Heart right ventricle (tissue), 16 donors: Measurements from ENCODE around the gene PTPRD. TPM values are rescaled to one million over a fixed set of nuclear protein-coding genes. Genes with fewer than 3 reads are reported as not detected.

Experiments used
- ATAC-seq, 8 donors: fragments of 200-7000 bp; cut with Tn5 transposase; one replicate each; pipeline ENCODE4 v1.9.1; 2020; ENCODE audit warnings: mild to moderate bottlenecking in 8 of 8, moderate library complexity in 8 of 8, moderate number of reproducible peaks in 1 of 8
- DNase-seq, 2 donors: peaks; one replicate each; pipeline ENCODE4 v3.0.0-alpha.2; 2020
- H3K27ac ChIP-seq, 10 donors: fragments of 200-600 bp; sonication (generic) in 2 of 10; one replicate each; pipeline versions ENCODE4 v1.5.0 to v1.8.0; 2020 to 2022; ENCODE audit warnings: mild to moderate bottlenecking in 3 of 10
- H3K27me3 ChIP-seq, 7 donors: fragments of 200-600 bp; one replicate each; pipeline ENCODE4 v1.8.0; 2021 to 2022; ENCODE audit warnings: mild to moderate bottlenecking in 2 of 7
- H3K36me3 ChIP-seq, 9 donors: fragments of 200-600 bp; sonication (generic) in 1 of 9; one replicate each; pipeline versions ENCODE4 v1.5.0 to v1.8.0; 2020 to 2022; ENCODE audit warnings: mild to moderate bottlenecking in 2 of 9
- H3K4me1 ChIP-seq, 9 donors: fragments of 200-600 bp; sonication (generic) in 1 of 9; one replicate each; pipeline versions ENCODE4 v1.5.0 to v1.8.0; 2020 to 2022; ENCODE audit warnings: mild to moderate bottlenecking in 4 of 9
- H3K4me3 ChIP-seq, 10 donors: fragments of 200-600 bp; sonication (generic) in 2 of 10; one replicate each; pipeline versions ENCODE4 v1.5.0 to v1.8.0; 2020 to 2022; ENCODE audit warnings: mild to moderate bottlenecking in 7 of 10, moderate library complexity in 2 of 10
- H3K9me3 ChIP-seq, 11 donors: fragments of 200-600 bp in 10 of 11; sonication (generic) in 2 of 11; one replicate each; pipeline versions ENCODE4 v1.5.0 to v1.8.0; 2013 to 2022; ENCODE audit warnings: mild to moderate bottlenecking in 2 of 11, control low read depth in 1 of 11, moderate library complexity in 1 of 11
- WGBS, 2 donors: extraction: QIAGEN DNeasy Blood & Tissue Kit; methylation state at CpG; one replicate each; pipeline ENCODE4 v1.1.7; 2013; ENCODE audit warnings: inconsistent platforms in 1 of 2; 5-methylcytosine and 5-hydroxymethylcytosine counted together
- intact Hi-C, 10 donors: fragments of 100-400 bp; cut with DNase I; formaldehyde crosslinking; loops; one replicate each; pipeline versions ENCODE4 v1.11.1 to v1.14.2; 2022
- polyA plus RNA-seq, 2 donors: library from polyadenylated mRNA; stranded (reverse); fragments of 200-250 nt; gene quantifications; one replicate each; pipeline ENCODE4 v1.2.3, GENCODE V29; 2013
- total RNA-seq, 10 donors: library from RNA; stranded (reverse); fragmentation: NEBNext Ultra II Directional in 3 of 10; extraction: Animal tissue kit (Norgen Biotek cat#: 25700) in 3 of 10; gene quantifications; one replicate each; pipeline versions ENCODE4 v1.2.1 to v1.2.4, GENCODE V29; 2021 to 2023
- TF ChIP-seq, protein P1 (sequence below), 9 donors: fragments of 200-600 bp; sonication (generic) in 2 of 9; IDR thresholded peaks; one replicate each; pipeline versions ENCODE4 v1.5.0 to v1.8.0; 2021 to 2022; ENCODE audit warnings: antibody characterized with exemption in 9 of 9, mild to moderate bottlenecking in 5 of 9, moderate library complexity in 1 of 9
- donor health status: Arrhythmogenic right ventricular cardiomyopathy.
- donor health status: ischemic (EF 13 %, LVEDD 7.1; RV severe dilation, severe dysfunction).
- donor health status: healthy with polysubstance abuse.
- donor health status: DM: no; HTN: yes; CAD: no.
- donor health status: DM: no; HTN: no; CAD: no.
- donor health status: ischemic (EF 25% LVEDD 6.9; RV normal size, moderate dysfunction).
- donor health status: ischemic (EF 25% LVEDD 5.7; RV mildly dilated, moderate dysfunction).
- donor health status: healthy.
- donor health status: DM: yes; HTN: yes; CAD: no.
- donor health status: Ischemic cardiomyopathy.
- donor health status: ischemic (EF 35%, LVEDD 5.7; RV mildly dilated, moderate dysfunction).
- donor health status: nonischemic (EF 11% LVEDD 7.7; RV severe dilation, severe dysfunction).
- donor health status: DM: yes; HTN: yes; CAD: no.
- donor health status: PGD.
- donor health status: ischemic (EF 29% LVEDD 5.4; RV normal size, mild dysfunction).
- donor health status: nonischemic (EF 23%, LVEDD 6.1; RV moderate dilation, normal function).

Gene PTPRD
- total and polyA plus RNA-seq, 12 donors, result 1.4 to 25.2 (median 13.0) TPM

DNA sequence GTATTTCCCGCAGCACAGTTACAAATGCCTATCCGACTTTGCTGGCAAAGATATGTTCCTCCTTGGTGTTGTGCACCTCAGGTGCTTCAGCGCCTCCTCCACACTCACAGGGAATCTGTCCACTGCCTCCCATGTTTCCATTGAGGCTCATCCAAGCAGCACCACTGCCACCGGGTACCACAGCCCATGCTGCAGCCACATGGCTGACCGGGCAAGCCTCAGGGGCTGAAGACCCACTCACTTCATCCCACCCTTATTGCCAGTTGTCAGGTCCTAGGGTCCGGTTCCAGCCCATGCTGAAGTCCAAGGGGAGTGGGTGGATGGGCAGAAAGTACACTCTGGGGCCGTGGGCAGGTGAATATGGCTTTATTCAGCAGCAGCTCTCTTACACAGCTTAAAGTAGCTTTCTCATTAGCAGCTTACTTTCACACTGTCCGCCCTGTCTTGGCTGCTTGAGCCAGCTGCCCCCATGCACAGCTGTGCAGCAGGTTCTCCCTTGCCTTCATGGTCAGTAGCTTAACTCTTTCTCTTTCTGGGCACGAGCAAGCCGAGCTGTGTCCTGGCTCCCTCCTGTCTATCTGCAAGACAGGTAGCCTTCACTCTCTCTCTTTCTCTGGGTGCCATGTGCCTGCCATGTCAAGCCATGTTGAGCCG lies 1052.3 kb downstream of the PTPRD start:
- ATAC-seq (no peak), DNase-seq (no peak)
- H3K27me3 ChIP-seq, result no peaks in the 10 kb centered on the region
- WGBS, 2 donors, result 80 to 89% methylated on average over 11 of the region's 11 CpGs
- no peak overlapping the region for H3K27ac ChIP-seq
- intact Hi-C loops, result loop anchor here in 1 of 10 donors (5.0 kb wide), 1 partner anchor 1218 kb away; no protein-coding TSS in a partner anchor
- H3K36me3 ChIP-seq, result no peaks in the 10 kb centered on the region
- H3K4me3 ChIP-seq, result no peak overlapping the region
- TF ChIP-seq, protein P1, sequence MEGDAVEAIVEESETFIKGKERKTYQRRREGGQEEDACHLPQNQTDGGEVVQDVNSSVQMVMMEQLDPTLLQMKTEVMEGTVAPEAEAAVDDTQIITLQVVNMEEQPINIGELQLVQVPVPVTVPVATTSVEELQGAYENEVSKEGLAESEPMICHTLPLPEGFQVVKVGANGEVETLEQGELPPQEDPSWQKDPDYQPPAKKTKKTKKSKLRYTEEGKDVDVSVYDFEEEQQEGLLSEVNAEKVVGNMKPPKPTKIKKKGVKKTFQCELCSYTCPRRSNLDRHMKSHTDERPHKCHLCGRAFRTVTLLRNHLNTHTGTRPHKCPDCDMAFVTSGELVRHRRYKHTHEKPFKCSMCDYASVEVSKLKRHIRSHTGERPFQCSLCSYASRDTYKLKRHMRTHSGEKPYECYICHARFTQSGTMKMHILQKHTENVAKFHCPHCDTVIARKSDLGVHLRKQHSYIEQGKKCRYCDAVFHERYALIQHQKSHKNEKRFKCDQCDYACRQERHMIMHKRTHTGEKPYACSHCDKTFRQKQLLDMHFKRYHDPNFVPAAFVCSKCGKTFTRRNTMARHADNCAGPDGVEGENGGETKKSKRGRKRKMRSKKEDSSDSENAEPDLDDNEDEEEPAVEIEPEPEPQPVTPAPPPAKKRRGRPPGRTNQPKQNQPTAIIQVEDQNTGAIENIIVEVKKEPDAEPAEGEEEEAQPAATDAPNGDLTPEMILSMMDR (IDR thresholded peaks at IDR 0.05), result no peak
- peaks cover 0 to 15% (median 0%) of the 10 kb centered on the region in 11 donors for H3K9me3 ChIP-seq
- H3K4me1 ChIP-seq, result no peaks in the 10 kb centered on the region

DNA sequence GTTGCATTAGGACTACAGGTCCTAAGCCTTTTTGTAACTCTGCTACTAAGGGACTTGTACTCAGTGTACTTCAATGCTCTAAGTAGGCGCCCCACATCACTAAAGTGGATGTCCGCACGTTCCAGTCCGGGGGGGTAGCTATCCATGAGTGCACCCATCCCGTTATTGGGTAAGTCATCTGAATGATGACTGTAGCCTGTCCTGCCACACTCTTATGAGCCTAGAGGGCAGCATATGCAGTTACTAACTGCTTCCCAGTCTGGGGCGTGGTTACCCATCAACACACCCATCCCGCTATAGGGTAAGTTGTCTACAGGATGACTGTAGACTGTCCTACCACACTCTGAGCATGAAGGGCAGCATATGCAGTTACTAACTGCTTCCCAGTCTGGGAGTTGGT lies 1053.9 kb downstream of the PTPRD start:
- TF ChIP-seq, protein P1 (IDR thresholded peaks at IDR 0.05), result no peak
- Histone ChIP-seq H3K9me3 (peaks cover 0 to 15% (median 0%) of the 10 kb centered on the region in 11 donors), H3K27me3 (no peaks in the 10 kb centered on the region), H3K36me3 (no peaks in the 10 kb centered on the region), H3K4me3 (no peak overlapping the region), H3K27ac (no peak overlapping the region), H3K4me1 (no peaks in the 10 kb centered on the region)
- 92% methylated on average over 7 of the region's 7 CpGs for WGBS, 2 donors
- intact Hi-C loops, result no loop called here
- DNase-seq (no peak), ATAC-seq (no peak)

DNA sequence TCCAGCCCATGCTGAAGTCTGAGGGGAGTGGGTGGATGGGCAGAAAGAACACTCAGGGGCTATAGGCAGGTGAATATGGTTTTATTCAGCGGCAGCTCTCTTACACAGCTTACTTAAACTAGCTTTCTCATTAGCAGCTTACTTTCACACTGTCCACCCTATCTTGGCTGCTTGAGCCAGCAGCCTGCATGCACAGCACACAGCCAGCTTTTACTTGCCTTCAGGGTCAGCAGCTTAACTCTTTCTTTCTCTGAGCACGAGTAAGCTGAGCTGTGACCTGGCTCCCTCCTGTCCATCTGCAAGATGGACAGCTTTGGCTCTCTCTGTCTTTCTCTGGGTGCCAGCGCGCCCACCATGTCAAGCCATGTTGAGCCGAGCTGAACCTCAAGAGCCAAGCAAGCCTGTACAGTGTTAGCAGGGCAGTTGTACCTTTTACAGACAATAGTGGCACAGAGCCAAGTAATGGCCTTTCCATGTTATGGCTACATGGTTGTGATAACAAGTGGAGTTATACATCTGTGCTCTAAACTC lies 1054.9 kb downstream of the PTPRD start:
- no peak for DNase-seq
- intact Hi-C loops, result no loop called here
- 66 to 71% methylated on average over 5 of the region's 5 CpGs for WGBS, 2 donors

DNA sequence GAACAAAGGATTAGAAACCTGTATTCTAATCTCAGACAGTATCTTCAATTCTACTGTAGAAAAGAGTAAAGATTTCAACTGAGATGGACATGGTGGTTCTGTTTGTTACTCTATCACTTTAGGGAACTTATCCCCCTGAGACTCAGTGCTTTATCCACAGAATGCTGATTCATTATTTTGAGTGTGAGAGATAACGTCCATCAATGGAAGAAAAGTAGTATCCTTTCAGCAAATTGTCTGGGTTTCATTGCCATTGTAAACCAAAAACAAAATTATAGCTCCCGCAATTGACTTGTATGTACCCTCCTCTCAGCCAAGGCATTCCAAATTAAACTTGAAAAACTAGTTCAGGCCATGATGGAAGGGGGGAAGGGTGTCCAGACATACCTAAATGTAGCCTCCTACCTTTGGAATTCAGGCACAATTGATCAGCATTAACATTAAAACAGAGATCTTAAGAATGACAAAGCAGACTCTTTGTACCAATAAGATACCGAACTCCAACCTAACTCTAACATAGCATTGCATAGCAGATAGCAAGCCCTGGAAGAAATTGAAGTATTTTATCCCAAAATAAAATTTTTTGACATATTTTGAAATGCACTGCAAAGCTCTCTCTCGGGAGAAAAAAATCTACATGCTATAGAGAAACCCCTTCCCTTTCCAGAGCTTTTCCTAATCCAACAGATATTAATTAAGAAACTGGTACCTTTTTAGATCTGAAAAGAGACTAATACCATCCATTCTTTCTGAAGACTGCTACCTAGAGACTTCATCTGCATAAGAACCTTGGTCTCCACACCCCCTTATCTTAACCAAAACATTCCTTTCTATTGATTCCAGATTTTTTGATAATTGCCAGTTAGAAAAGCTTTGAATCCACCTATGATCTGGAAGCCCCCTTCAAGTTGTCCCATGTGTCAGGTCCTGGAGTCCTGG lies 1055.7 kb downstream of the PTPRD start:
- DNase-seq (no peak), ATAC-seq (no peak)
- peaks cover 0 to 15% (median 0%) of the 10 kb centered on the region in 11 donors for H3K9me3 ChIP-seq
- H3K36me3 ChIP-seq, result no peaks in the 10 kb centered on the region
- H3K27me3 ChIP-seq, result no peaks in the 10 kb centered on the region
- 53 to 57% methylated on average over 4 of the region's 4 CpGs for WGBS, 2 donors
- H3K4me1 ChIP-seq, result no peaks in the 10 kb centered on the region
- H3K4me3 ChIP-seq, result no peak overlapping the region
- no peak overlapping the region for H3K27ac ChIP-seq
- intact Hi-C loops, result no loop called here
- TF ChIP-seq, protein P1 (IDR thresholded peaks at IDR 0.05), result no peak

More for the DNA sequence above, 1054.9 kb downstream of the PTPRD start:
- H3K27me3 ChIP-seq, result no peaks in the 10 kb centered on the region
- no peak overlapping the region for H3K4me3 ChIP-seq
- no peak for ATAC-seq
- peaks cover 0 to 15% (median 0%) of the 10 kb centered on the region in 11 donors for H3K9me3 ChIP-seq
- no peaks in the 10 kb centered on the region for H3K4me1 ChIP-seq
- TF ChIP-seq, protein P1 (IDR thresholded peaks at IDR 0.05), result no peak
- H3K27ac ChIP-seq, result no peak overlapping the region
- no peaks in the 10 kb centered on the region for H3K36me3 ChIP-seq
